Activated CD4-positive, alpha-beta T cell treated with anti-CD3 and anti-CD28 coated beads for 4 hours (primary cell): Measurements from ENCODE around the gene UBFD1.
"Not testable (repeated sequence)": the region's sequence is repeated elsewhere in the genome, so short reads cannot be mapped to it uniquely, and the experiment has no call there.

ENCODE experiments used
- DNase-seq, 2 donors: peaks; one replicate each; pipeline ENCODE4 v3.0.0-alpha.2; 2020

Gene UBFD1

DNA sequence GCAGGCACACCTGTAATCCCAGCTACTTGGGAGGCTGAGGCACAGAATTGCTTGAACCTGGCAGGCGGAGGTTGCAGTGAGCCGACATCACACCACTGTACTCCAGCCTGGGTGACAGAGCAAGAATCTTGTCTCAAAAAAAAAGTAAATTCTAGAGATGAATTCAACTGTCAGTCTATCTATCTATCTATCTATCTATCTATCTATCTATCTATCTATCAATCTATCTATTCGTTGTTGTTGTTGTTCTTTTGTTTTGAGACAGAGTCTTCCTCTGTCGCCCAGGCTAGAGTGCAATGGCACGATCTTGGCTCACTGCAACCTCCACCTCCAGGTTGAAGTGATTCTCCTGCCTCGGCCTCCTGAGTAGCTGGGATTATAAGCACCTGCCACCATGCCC is 53.4 kb downstream of the UBFD1 start:
- not testable (repeated sequence) for DNase-seq

DNA sequence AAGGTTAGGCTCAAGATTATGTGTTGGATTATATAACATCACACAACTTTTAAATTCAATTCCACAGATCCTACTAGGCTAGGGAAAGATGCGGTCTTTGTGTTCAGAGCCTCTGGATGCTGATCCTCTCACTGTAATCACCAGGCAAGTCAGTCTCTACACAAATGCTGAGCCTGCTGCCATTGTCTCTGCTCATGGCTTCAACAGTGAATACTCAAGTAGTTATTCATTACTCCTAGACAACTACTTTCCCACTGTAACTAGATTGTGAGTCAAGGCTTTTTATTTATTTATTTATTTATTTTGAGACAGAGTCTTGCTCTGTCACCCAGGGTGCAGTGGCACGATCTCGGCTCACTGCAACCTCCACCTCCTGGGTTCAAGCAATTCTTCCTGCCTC is 54.4 kb downstream of the UBFD1 start:
- DNase-seq = no peak

DNA sequence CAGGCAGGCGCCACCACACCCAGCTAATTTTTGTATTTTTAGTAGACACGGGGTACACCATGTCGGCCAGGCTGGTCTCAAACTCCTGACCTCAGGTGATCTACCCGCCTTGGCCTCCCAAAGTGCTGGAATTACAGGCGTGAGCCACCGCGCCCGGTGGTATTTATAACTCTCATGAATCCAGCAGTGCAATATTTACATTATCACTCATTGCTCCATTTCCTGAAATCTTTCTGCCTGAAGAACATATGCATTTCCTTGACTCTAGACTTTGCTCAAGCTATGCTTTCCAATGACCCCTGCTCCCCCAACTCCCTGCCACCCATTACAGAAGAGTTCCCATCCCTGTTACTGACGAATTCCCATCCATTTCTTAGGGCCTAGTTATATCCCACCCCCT is 58.3 kb downstream of the UBFD1 start:
- DNase-seq = no peak
